Activated T-cell treated with anti-CD3 and anti-CD28 coated beads for 24 hours (primary cell): ENCODE data around the gene PCK1.

Source experiments
- DNase-seq: peaks from one replicate; pipeline ENCODE4 v3.0.0-alpha.2; 2020; ENCODE audit warnings: low read depth

Gene PCK1

GRCh38 chr20:57589728-57590484 is 29.0 kb downstream of the PCK1 start:
- DNase-seq = no peak

GRCh38 chr20:57590485-57591288 is 29.8 kb downstream of the PCK1 start:
- no peak for DNase-seq

- no peak for DNase-seq
These were observed 30.6 kb downstream of the PCK1 start for GRCh38 chr20:57591289-57592229.

GRCh38 chr20:57592263-57593092 is 31.6 kb downstream of the PCK1 start:
- DNase-seq = no peak

GRCh38 chr20:57593134-57593886 is 32.4 kb downstream of the PCK1 start:
- DNase-seq = no peak

- DNase-seq = peak; percentile 38
These were observed 33.4 kb downstream of the PCK1 start for GRCh38 chr20:57594092-57594951.

GRCh38 chr20:57595041-57596030 is 34.4 kb downstream of the PCK1 start:
- DNase-seq = no peak

GRCh38 chr20:57596358-57596757 is 35.4 kb downstream of the PCK1 start:
- no peak for DNase-seq

GRCh38 chr20:57596998-57597939 is 36.4 kb downstream of the PCK1 start:
- DNase-seq = peak; percentile 66

- DNase-seq = no peak
These were observed 37.1 kb downstream of the PCK1 start for GRCh38 chr20:57598060-57598459.

- DNase-seq = no peak
These were observed 37.6 kb downstream of the PCK1 start for GRCh38 chr20:57598491-57598890.

GRCh38 chr20:57600320-57601210 is 39.7 kb downstream of the PCK1 start:
- no peak for DNase-seq

- no peak for DNase-seq
These were observed 40.3 kb downstream of the PCK1 start for GRCh38 chr20:57601211-57601570.

GRCh38 chr20:57601737-57602136 is 40.8 kb downstream of the PCK1 start:
- no peak for DNase-seq

- no peak for DNase-seq
These were observed 42.2 kb downstream of the PCK1 start for GRCh38 chr20:57603120-57603519.

- DNase-seq = no peak
These were observed 44.1 kb downstream of the PCK1 start for GRCh38 chr20:57605045-57605444.
